Neuronal stem cell (in vitro differentiated cells): Measurements from ENCODE around the gene PLSCR1.

Experiments
- DNase-seq: peaks from one replicate; pipeline ENCODE4 v3.0.0-alpha.2; 2013; ENCODE audit warnings: low spot score
- H2AFZ ChIP-seq: one replicate; pipeline ENCODE4 v1.6.1; 2013; ENCODE audit warnings: mild to moderate bottlenecking, low read length, inconsistent platforms
- H2AK5ac ChIP-seq: 2 replicates; pipeline ENCODE4 v1.6.1; 2013; ENCODE audit warnings: low read depth, mild to moderate bottlenecking, inconsistent platforms, low read length, moderate library complexity, mixed read lengths
- H2BK120ac ChIP-seq: 2 replicates; pipeline ENCODE4 v1.6.1; 2013; ENCODE audit warnings: low read depth, mild to moderate bottlenecking, inconsistent platforms, low read length, moderate library complexity, mixed read lengths
- H2BK12ac ChIP-seq: one replicate; pipeline ENCODE4 v1.6.1; 2013; ENCODE audit warnings: low read length, inconsistent platforms
- H2BK15ac ChIP-seq: 2 replicates; pipeline ENCODE4 v1.6.1; 2013; ENCODE audit warnings: mild to moderate bottlenecking, low read length, inconsistent platforms, mixed read lengths
- H2BK5ac ChIP-seq: one replicate; pipeline ENCODE4 v1.6.1; 2013; ENCODE audit warnings: inconsistent platforms, mild to moderate bottlenecking, low read length, moderate library complexity
- H3K14ac ChIP-seq: one replicate; pipeline ENCODE4 v1.6.1; 2013; ENCODE audit warnings: low read length, inconsistent platforms
- H3K18ac ChIP-seq: 2 replicates; pipeline ENCODE4 v1.6.1; 2013; ENCODE audit warnings: low read length, inconsistent platforms
- H3K23ac ChIP-seq: 2 replicates; pipeline ENCODE4 v1.6.1; 2013; ENCODE audit warnings: low read depth, mild to moderate bottlenecking, mixed read lengths, low read length, inconsistent platforms; ENCODE audit not compliant: poor library complexity
- H3K27ac ChIP-seq: replicated peaks from 3 replicates; pipeline ENCODE4 v1.5.1; 2013; ENCODE audit warnings: low read length, inconsistent platforms
- H3K27me3 ChIP-seq, 3 experiments: 2 replicates each; pipeline ENCODE4 v1.6.1; 2013; ENCODE audit warnings: low read length in 3 of 3, mild to moderate bottlenecking in 2 of 3, inconsistent platforms in 1 of 3, low read depth in 1 of 3, mixed read lengths in 1 of 3, moderate library complexity in 1 of 3; ENCODE audit not compliant: control insufficient read depth in 3 of 3, insufficient read depth in 3 of 3
- H3K36me3 ChIP-seq, 2 donors: replicated peaks in 1 of 2; 2 replicates each; pipeline ENCODE4 v1.6.1; 2013; ENCODE audit warnings: low read length in 2 of 2; ENCODE audit not compliant: control insufficient read depth in 2 of 2, insufficient read depth in 2 of 2
- H3K4ac ChIP-seq: 2 replicates; pipeline ENCODE4 v1.6.1; 2013; ENCODE audit warnings: inconsistent platforms, mild to moderate bottlenecking, low read length, moderate library complexity
- H3K4me1 ChIP-seq, 2 donors: 1 replicate in 1 of 2; 2 replicates in 1 of 2; pipeline ENCODE4 v1.6.1; 2013; ENCODE audit warnings: low read length in 2 of 2, low read depth in 1 of 2; ENCODE audit not compliant: control insufficient read depth in 2 of 2, insufficient read depth in 1 of 2
- H3K4me2 ChIP-seq: one replicate; pipeline ENCODE4 v1.6.1; 2013; ENCODE audit warnings: mild to moderate bottlenecking, low read length, inconsistent platforms; ENCODE audit not compliant: insufficient read depth, poor library complexity, severe bottlenecking
- H3K4me3 ChIP-seq, 2 donors: 2 replicates each; pipeline ENCODE4 v1.5.1; 2013; ENCODE audit warnings: low read length in 2 of 2, mild to moderate bottlenecking in 2 of 2, inconsistent platforms in 1 of 2, moderate library complexity in 1 of 2
- H3K79me1 ChIP-seq: one replicate; pipeline ENCODE4 v1.6.1; 2013; ENCODE audit warnings: low read depth, mild to moderate bottlenecking, inconsistent platforms, low read length, moderate library complexity
- H3K9ac ChIP-seq: one replicate; pipeline ENCODE4 v1.6.1; 2013; ENCODE audit warnings: mild to moderate bottlenecking, low read depth, low read length, inconsistent platforms; ENCODE audit not compliant: poor library complexity
- H3K9me3 ChIP-seq, 2 donors: replicated peaks in 1 of 2; 2 replicates each; pipeline versions ENCODE3 to v1.6.1; 2013; ENCODE audit warnings: low read length in 2 of 2, mild to moderate bottlenecking in 2 of 2, inconsistent platforms in 1 of 2, low read depth in 1 of 2, mixed read lengths in 1 of 2, moderate library complexity in 1 of 2; ENCODE audit not compliant: control insufficient read depth in 2 of 2, insufficient read depth in 1 of 2
- H4K8ac ChIP-seq: one replicate; pipeline ENCODE4 v1.6.1; 2013; ENCODE audit warnings: low read depth, mild to moderate bottlenecking, inconsistent platforms, low read length, moderate library complexity
- H4K91ac ChIP-seq: one replicate; pipeline ENCODE4 v1.6.1; 2013; ENCODE audit warnings: low read length, low read depth, mild to moderate bottlenecking, inconsistent platforms; ENCODE audit not compliant: poor library complexity
- WGBS, 2 donors: extraction: QIAGEN DNeasy Blood & Tissue Kit; methylation state at CpG; one replicate each; pipeline ENCODE4 v1.1.7; 2013; ENCODE audit warnings: missing lambda C conversion rate in 2 of 2, mixed read lengths in 1 of 2; ENCODE audit not compliant: insufficient read length in 2 of 2, insufficient replicate concordance in 1 of 2; ENCODE audit errors: extremely low coverage in 2 of 2; 5-methylcytosine and 5-hydroxymethylcytosine counted together

Gene PLSCR1

GRCh38 chr3:146542179-146542578, 2.2 kb downstream of the PLSCR1 start:
- H3K4me1 ChIP-seq, result peaks cover 0 to 4% of the 10 kb centered on the region in 2 donors
- H2BK120ac ChIP-seq, result no peak overlapping the region
- no peak overlapping the region for H2BK12ac ChIP-seq
- H3K27ac ChIP-seq, result no peak overlapping the region
- no peak overlapping the region for H2AFZ ChIP-seq
- WGBS, 2 donors, result no CpG with 5 or more reads among the region's 2 CpGs
- H2BK5ac ChIP-seq, result no peak overlapping the region
- no peak overlapping the region for H3K9ac ChIP-seq
- DNase-seq, result no peak
- H3K36me3 ChIP-seq, result peaks cover 0 to 17% of the 10 kb centered on the region in 2 donors
- peaks cover 0 to 20% of the 10 kb centered on the region in 2 donors for H3K9me3 ChIP-seq
- no peak overlapping the region for H2BK15ac ChIP-seq
- no peak overlapping the region for H3K23ac ChIP-seq
- no peaks in the 10 kb centered on the region for H3K27me3 ChIP-seq
- H3K4ac ChIP-seq, result no peak overlapping the region
- no peak overlapping the region for H3K18ac ChIP-seq
- no peak overlapping the region for H4K91ac ChIP-seq
- no peaks in the 10 kb centered on the region for H3K79me1 ChIP-seq
- no peak overlapping the region for H4K8ac ChIP-seq
- no peak overlapping the region for H3K4me2 ChIP-seq
- H3K4me3 ChIP-seq, result no peak overlapping the region
- H3K14ac ChIP-seq, result no peak overlapping the region
- H2AK5ac ChIP-seq, result no peak overlapping the region

GRCh38 chr3:146540978-146541377, 3.4 kb downstream of the PLSCR1 start:
- DNase-seq, result no peak
- Histone ChIP-seq H3K27ac (no peak overlapping the region), H3K18ac (no peak overlapping the region), H3K4me2 (no peak overlapping the region), H3K23ac (no peak overlapping the region), H2BK15ac (no peak overlapping the region), H2BK5ac (no peak overlapping the region), H2BK120ac (no peak overlapping the region), H2AFZ (no peak overlapping the region), H3K27me3 (no peaks in the 10 kb centered on the region), H4K8ac (no peak overlapping the region), H2AK5ac (no peak overlapping the region), H3K9ac (no peak overlapping the region), H3K4ac (no peak overlapping the region), H3K4me1 (peaks cover 3 to 7% of the 10 kb centered on the region in 2 donors), H3K79me1 (no peaks in the 10 kb centered on the region), H3K14ac (no peak overlapping the region), H3K36me3 (peaks cover 0 to 18% of the 10 kb centered on the region in 2 donors), H3K4me3 (no peak overlapping the region), H4K91ac (no peak overlapping the region), H2BK12ac (no peak overlapping the region), H3K9me3 (peaks cover 0 to 20% of the 10 kb centered on the region in 2 donors)
- no CpG with 5 or more reads among the region's 1 CpG for WGBS, 2 donors

GRCh38 chr3:146540236-146540635, 4.2 kb downstream of the PLSCR1 start:
- DNase-seq, result no peak
- Histone ChIP-seq H3K9me3 (peaks cover 0 to 20% of the 10 kb centered on the region in 2 donors), H3K18ac (no peak overlapping the region), H2AFZ (no peak overlapping the region), H3K4me2 (no peak overlapping the region), H2BK15ac (no peak overlapping the region), H3K79me1 (no peaks in the 10 kb centered on the region), H3K23ac (no peak overlapping the region), H3K36me3 (peaks cover 0 to 18% of the 10 kb centered on the region in 2 donors), H2BK5ac (no peak overlapping the region), H3K4me3 (no peak overlapping the region), H2BK12ac (no peak overlapping the region), H2BK120ac (no peak overlapping the region), H3K27ac (no peak overlapping the region), H4K91ac (no peak overlapping the region), H3K27me3 (no peaks in the 10 kb centered on the region), H4K8ac (no peak overlapping the region), H2AK5ac (no peak overlapping the region), H3K14ac (no peak overlapping the region), H3K4me1 (peaks cover 3 to 7% of the 10 kb centered on the region in 2 donors), H3K4ac (no peak overlapping the region), H3K9ac (no peak overlapping the region)
- no CpG with 5 or more reads among the region's 1 CpG for WGBS, 2 donors

- no peaks in the 10 kb centered on the region for H3K27me3 ChIP-seq
- H3K4me3 ChIP-seq, result no peak overlapping the region
- H3K18ac ChIP-seq, result no peak overlapping the region
- no peak overlapping the region for H2BK15ac ChIP-seq
- no peak overlapping the region for H3K27ac ChIP-seq
- no peak overlapping the region for H3K9ac ChIP-seq
- H4K91ac ChIP-seq, result no peak overlapping the region
- H3K4ac ChIP-seq, result no peak overlapping the region
- no peak overlapping the region for H2BK12ac ChIP-seq
- H2BK120ac ChIP-seq, result no peak overlapping the region
- peaks cover 0 to 18% of the 10 kb centered on the region in 2 donors for H3K36me3 ChIP-seq
- no peak overlapping the region for H2AK5ac ChIP-seq
- H2BK5ac ChIP-seq, result no peak overlapping the region
- no peak for DNase-seq
- H3K4me2 ChIP-seq, result no peak overlapping the region
- peaks cover 3 to 7% of the 10 kb centered on the region in 2 donors for H3K4me1 ChIP-seq
- H3K14ac ChIP-seq, result no peak overlapping the region
- H3K79me1 ChIP-seq, result no peaks in the 10 kb centered on the region
- H3K23ac ChIP-seq, result no peak overlapping the region
- H3K9me3 ChIP-seq, result peaks cover 0 to 20% of the 10 kb centered on the region in 2 donors
- no peak overlapping the region for H2AFZ ChIP-seq
- H4K8ac ChIP-seq, result no peak overlapping the region
- no CpG with 5 or more reads among the region's 3 CpGs for WGBS, 2 donors
These were observed 5.1 kb downstream of the PLSCR1 start for GRCh38 chr3:146539315-146539714.
